Measurements from ENCODE around the gene CERS6.

DNA sequence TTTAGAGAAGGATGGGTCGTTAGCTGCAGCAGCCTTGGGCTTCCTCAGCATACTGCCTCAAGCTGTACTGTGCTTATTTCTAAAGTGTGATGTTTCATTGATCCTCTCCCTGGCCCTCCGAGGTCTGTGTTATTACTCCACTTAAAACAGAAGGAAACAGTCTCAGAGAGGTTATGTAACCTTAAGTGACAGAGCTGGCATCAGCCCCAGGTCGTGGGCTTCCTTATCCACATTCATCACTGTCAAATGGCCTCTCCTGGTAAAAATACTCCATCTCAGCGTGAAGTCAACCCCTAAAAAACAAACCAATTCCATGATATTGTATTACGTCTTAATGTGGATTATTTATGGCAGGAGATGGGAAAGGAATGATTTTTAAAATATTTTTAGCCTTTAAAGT lies 193.0 kb downstream of the CERS6 start:
- TF ChIP-seq ZNF394 (tag by site-specific recombination; IDR thresholded peaks at IDR 0.05; ENCODE audit: borderline replicate concordance) (no peak), ZXDB (tag by site-specific recombination; IDR thresholded peaks at IDR 0.05) (no peak), SP7 (tag by site-specific recombination; IDR thresholded peaks at IDR 0.05) (no peak), MZF1 (tag by site-specific recombination; IDR thresholded peaks at IDR 0.05; ENCODE audit: borderline replicate concordance) (no peak), ZNF558 (tag by site-specific recombination; IDR thresholded peaks at IDR 0.05) (no peak), ZNF544 (tag by site-specific recombination; IDR thresholded peaks at IDR 0.05) (no peak), ZNF664 (tag by site-specific recombination; IDR thresholded peaks at IDR 0.05) (no peak)
- TF ChIP-seq, protein P1, sequence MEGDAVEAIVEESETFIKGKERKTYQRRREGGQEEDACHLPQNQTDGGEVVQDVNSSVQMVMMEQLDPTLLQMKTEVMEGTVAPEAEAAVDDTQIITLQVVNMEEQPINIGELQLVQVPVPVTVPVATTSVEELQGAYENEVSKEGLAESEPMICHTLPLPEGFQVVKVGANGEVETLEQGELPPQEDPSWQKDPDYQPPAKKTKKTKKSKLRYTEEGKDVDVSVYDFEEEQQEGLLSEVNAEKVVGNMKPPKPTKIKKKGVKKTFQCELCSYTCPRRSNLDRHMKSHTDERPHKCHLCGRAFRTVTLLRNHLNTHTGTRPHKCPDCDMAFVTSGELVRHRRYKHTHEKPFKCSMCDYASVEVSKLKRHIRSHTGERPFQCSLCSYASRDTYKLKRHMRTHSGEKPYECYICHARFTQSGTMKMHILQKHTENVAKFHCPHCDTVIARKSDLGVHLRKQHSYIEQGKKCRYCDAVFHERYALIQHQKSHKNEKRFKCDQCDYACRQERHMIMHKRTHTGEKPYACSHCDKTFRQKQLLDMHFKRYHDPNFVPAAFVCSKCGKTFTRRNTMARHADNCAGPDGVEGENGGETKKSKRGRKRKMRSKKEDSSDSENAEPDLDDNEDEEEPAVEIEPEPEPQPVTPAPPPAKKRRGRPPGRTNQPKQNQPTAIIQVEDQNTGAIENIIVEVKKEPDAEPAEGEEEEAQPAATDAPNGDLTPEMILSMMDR (tag by site-specific recombination; IDR thresholded peaks at IDR 0.05): no peak
- TF ChIP-seq, protein P2, sequence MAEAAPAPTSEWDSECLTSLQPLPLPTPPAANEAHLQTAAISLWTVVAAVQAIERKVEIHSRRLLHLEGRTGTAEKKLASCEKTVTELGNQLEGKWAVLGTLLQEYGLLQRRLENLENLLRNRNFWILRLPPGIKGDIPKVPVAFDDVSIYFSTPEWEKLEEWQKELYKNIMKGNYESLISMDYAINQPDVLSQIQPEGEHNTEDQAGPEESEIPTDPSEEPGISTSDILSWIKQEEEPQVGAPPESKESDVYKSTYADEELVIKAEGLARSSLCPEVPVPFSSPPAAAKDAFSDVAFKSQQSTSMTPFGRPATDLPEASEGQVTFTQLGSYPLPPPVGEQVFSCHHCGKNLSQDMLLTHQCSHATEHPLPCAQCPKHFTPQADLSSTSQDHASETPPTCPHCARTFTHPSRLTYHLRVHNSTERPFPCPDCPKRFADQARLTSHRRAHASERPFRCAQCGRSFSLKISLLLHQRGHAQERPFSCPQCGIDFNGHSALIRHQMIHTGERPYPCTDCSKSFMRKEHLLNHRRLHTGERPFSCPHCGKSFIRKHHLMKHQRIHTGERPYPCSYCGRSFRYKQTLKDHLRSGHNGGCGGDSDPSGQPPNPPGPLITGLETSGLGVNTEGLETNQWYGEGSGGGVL (tag by site-specific recombination; IDR thresholded peaks at IDR 0.05): no peak
- TF ChIP-seq, protein P3, sequence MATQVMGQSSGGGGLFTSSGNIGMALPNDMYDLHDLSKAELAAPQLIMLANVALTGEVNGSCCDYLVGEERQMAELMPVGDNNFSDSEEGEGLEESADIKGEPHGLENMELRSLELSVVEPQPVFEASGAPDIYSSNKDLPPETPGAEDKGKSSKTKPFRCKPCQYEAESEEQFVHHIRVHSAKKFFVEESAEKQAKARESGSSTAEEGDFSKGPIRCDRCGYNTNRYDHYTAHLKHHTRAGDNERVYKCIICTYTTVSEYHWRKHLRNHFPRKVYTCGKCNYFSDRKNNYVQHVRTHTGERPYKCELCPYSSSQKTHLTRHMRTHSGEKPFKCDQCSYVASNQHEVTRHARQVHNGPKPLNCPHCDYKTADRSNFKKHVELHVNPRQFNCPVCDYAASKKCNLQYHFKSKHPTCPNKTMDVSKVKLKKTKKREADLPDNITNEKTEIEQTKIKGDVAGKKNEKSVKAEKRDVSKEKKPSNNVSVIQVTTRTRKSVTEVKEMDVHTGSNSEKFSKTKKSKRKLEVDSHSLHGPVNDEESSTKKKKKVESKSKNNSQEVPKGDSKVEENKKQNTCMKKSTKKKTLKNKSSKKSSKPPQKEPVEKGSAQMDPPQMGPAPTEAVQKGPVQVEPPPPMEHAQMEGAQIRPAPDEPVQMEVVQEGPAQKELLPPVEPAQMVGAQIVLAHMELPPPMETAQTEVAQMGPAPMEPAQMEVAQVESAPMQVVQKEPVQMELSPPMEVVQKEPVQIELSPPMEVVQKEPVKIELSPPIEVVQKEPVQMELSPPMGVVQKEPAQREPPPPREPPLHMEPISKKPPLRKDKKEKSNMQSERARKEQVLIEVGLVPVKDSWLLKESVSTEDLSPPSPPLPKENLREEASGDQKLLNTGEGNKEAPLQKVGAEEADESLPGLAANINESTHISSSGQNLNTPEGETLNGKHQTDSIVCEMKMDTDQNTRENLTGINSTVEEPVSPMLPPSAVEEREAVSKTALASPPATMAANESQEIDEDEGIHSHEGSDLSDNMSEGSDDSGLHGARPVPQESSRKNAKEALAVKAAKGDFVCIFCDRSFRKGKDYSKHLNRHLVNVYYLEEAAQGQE (tag by site-specific recombination; IDR thresholded peaks at IDR 0.05): no peak
